ENCODE measurements around the gene ELK3.

The ELK3 gene

DNA sequence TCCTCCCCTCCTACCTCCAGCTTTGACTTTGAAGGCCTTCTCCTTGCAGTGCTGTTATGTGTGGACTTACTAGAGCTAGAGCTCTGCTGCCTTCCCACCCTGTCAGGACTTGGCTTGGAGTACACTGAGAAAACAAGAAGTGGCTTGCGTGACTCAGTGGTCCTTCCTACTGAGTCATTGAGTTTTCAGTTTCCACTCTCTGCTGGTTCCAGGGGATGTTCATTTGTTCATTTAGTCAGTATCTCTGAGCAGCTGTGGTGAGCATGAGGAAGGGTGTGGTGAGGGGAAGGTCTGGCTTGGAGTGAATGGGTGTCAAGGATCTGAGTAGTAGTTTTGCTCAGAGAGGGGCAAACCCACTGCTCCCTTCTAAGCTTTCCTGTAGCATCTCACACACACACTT lies 17.2 kb upstream of the ELK3 start:
- peak overlapping the region; percentile 39 for H3K27ac ChIP-seq
- in situ Hi-C loops (cut with HindIII; ENCODE audit: low pct_ligation_motif_present, low sequenced_read_pairs): no loop called here

DNA sequence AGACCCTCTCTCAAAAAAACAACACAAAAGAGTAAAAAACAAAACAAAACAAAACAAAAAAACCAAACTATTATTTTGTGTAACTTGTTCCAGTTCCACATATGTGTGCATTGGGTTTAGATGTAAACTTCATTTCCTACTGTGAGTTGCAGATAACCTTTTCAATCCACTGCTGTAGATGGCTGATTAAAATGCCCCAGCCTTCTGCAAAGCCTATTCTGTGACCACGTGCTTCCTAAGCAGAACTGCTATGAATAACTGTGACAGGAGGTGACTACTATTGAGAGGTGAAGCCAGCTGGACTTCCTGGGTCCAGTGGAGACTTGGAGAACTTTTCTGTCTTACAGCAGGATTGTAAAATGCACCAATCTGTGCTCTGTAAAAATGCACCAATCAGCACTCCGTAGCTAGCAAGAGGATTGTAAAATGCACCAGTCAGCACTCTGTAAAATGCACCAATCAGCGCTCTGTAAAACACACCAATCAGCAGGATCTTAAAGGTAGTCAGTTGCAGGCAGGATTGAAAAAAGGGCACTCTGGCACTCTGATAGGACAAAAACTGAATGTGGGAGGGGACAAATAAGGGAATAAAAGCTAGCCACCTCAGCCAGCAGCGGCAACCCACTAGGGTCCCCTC lies 10.3 kb upstream of the ELK3 start:
- Histone ChIP-seq H3K27ac (no peak overlapping the region), H3K4me3 (ENCODE audit: low read depth, low read length) (no peak overlapping the region), H3K27me3 (replicated peaks) (no peaks in the 10 kb centered on the region), H3K36me3 (replicated peaks) (no peaks in the 10 kb centered on the region)
- TF ChIP-seq, protein P1, sequence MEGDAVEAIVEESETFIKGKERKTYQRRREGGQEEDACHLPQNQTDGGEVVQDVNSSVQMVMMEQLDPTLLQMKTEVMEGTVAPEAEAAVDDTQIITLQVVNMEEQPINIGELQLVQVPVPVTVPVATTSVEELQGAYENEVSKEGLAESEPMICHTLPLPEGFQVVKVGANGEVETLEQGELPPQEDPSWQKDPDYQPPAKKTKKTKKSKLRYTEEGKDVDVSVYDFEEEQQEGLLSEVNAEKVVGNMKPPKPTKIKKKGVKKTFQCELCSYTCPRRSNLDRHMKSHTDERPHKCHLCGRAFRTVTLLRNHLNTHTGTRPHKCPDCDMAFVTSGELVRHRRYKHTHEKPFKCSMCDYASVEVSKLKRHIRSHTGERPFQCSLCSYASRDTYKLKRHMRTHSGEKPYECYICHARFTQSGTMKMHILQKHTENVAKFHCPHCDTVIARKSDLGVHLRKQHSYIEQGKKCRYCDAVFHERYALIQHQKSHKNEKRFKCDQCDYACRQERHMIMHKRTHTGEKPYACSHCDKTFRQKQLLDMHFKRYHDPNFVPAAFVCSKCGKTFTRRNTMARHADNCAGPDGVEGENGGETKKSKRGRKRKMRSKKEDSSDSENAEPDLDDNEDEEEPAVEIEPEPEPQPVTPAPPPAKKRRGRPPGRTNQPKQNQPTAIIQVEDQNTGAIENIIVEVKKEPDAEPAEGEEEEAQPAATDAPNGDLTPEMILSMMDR (IDR thresholded peaks at IDR 0.05; ENCODE audit: low read depth, low read length, missing control alignments): no peak
- in situ Hi-C loops (cut with HindIII; ENCODE audit: low pct_ligation_motif_present, low sequenced_read_pairs): no loop called here
- DNase-seq: no peak

More for the DNA sequence above, 17.2 kb upstream of the ELK3 start:
- DNase-seq: peak; percentile 90
- no peak overlapping the region for H3K4me3 ChIP-seq (ENCODE audit: low read depth, low read length)
- H3K36me3 ChIP-seq (replicated peaks): no peaks in the 10 kb centered on the region
- TF ChIP-seq, protein P1 (IDR thresholded peaks at IDR 0.05; ENCODE audit: low read depth, low read length, missing control alignments): no peak
- H3K27me3 ChIP-seq (replicated peaks): no peaks in the 10 kb centered on the region

DNA sequence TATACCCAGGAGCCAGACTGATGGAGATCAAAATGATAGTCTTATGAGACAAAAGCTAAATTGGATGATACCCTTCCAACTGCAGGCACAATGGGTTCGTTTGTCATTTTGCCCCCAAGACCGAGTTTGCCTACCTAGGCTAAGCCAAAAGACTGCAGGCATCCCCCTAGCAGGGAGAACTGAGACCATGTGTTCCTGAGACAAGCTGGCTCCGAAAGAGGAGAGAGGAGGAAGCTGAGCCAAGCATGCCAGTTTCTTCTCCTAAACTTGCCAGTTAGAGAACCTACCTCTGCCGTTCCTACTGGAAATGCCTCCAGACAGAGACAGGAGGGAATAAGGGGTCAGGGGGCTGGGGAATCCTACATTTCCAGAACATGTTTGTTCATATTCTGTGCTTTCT lies 8.3 kb upstream of the ELK3 start:
- in situ Hi-C loops (cut with HindIII; ENCODE audit: low pct_ligation_motif_present, low sequenced_read_pairs): no loop called here
- Histone ChIP-seq H3K36me3 (replicated peaks) (no peaks in the 10 kb centered on the region), H3K27ac (no peak overlapping the region), H3K4me3 (ENCODE audit: low read depth, low read length) (no peak overlapping the region), H3K27me3 (replicated peaks) (no peaks in the 10 kb centered on the region)
- no peak for DNase-seq
- TF ChIP-seq, protein P1 (IDR thresholded peaks at IDR 0.05; ENCODE audit: low read depth, low read length, missing control alignments): no peak

DNA sequence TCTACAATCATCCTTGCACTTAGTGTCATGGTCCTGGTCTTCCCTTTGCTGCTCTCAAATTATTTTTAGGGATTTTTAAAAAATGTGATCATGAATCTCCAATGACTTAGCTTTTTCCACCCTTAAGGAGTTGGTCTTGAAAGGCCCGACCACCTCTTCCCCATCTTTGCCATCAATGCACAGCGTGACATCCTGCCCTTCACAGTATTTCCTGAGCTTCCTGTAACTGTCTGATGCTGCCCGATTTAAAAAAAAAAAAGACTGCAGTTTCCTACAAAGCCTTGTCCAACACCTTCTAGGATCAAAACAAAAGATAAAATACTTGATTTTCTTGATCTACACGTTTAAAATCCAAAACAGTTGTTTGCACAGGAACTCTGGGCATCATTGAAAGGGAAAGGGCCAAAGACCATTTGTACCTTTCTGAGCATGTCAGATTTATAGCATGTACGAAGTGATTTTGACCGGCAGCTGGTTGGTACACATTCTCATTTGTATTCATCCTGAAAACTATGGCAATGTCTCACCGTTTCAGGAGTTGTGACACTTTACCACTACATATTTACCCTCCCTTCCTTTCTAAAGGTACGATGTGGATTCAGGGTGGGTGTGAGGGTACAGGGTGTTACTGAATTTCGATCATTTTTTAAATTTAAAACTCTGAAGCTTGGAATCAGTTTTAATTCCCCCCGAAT lies 7.4 kb upstream of the ELK3 start:
- no peak overlapping the region for H3K4me3 ChIP-seq (ENCODE audit: low read depth, low read length)
- H3K36me3 ChIP-seq (replicated peaks): no peaks in the 10 kb centered on the region
- TF ChIP-seq, protein P1 (IDR thresholded peaks at IDR 0.05; ENCODE audit: low read depth, low read length, missing control alignments): no peak
- no peak overlapping the region for H3K27ac ChIP-seq
- in situ Hi-C loops (cut with HindIII; ENCODE audit: low pct_ligation_motif_present, low sequenced_read_pairs): no loop called here
- no peak for DNase-seq
- H3K27me3 ChIP-seq (replicated peaks): no peaks in the 10 kb centered on the region

DNA sequence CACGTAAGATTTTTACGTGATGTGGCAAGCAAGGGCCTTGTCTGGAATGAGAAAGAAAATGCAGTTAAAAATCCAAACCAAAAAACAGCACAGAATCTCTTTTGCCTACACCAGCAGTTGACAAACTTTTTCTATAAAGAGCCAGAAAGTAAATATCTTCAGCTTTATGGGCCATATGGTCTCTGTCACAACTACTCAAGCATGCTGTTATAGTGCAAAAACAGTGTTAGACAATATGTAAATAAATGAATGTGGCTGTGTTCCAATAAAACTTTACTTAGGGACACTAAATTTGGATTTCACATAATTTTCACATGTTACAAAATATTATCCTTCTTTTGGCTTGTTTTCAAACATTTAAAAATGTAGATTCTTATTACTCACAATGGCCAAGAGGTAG lies 6.2 kb upstream of the ELK3 start:
- H3K36me3 ChIP-seq (replicated peaks): no peaks in the 10 kb centered on the region
- DNase-seq: no peak
- in situ Hi-C loops (cut with HindIII; ENCODE audit: low pct_ligation_motif_present, low sequenced_read_pairs): no loop called here
- no peak overlapping the region for H3K4me3 ChIP-seq (ENCODE audit: low read depth, low read length)
- H3K27me3 ChIP-seq (replicated peaks): no peaks in the 10 kb centered on the region
- TF ChIP-seq, protein P1 (IDR thresholded peaks at IDR 0.05; ENCODE audit: low read depth, low read length, missing control alignments): no peak
- no peak overlapping the region for H3K27ac ChIP-seq

Data from brain microvascular endothelial cell (primary cell).